IMR-90 (cell line): ENCODE data around the gene MYEOV. TPM values are rescaled to one million over a fixed set of nuclear protein-coding genes. Genes with fewer than 3 reads are reported as not detected.
A peak's percentile ranks its signal among the peaks of the same experiment; 100 is the strongest.

Source experiments
- ATAC-seq: fragments of 200-7000 bp; cut with Tn5 transposase; 2 replicates; pipeline ENCODE4 v1.9.1; 2020; ENCODE audit warnings: low read depth, mild to moderate bottlenecking, moderate library complexity
- BruUV-seq: library from RNA; stranded (reverse); fragments of 400-500 nt; replicated peaks from 2 replicates; lab custom pipeline; 2021; lab: Mats Ljungman, UMichigan
- CTCF ChIA-PET: fragments of 300-600 bp; formaldehyde crosslinking; extraction: SDS; loops from one replicate; lab custom pipeline; 2021; ENCODE audit warnings: antibody characterized with exemption; lab: Yijun Ruan, JAX
- POLR2A ChIA-PET: fragments of 300-600 bp; sonication (Branson Sonifier 250); formaldehyde crosslinking; loops from one replicate; lab custom pipeline; 2022; ENCODE audit warnings: antibody characterized with exemption; ENCODE audit not compliant: unreplicated experiment; lab: Charles Lee
- DNase-seq: peaks from one replicate; pipeline ENCODE4 v3.0.0; 2013
- H2AFZ ChIP-seq: replicated peaks from 2 replicates; pipeline ENCODE3; 2013; ENCODE audit warnings: low read length, mild to moderate bottlenecking; ENCODE audit not compliant: poor library complexity
- H2AK5ac ChIP-seq: 2 replicates; pipeline ENCODE4 v1.6.1; 2013; ENCODE audit warnings: low read depth, low read length, inconsistent platforms
- H2AK9ac ChIP-seq: replicated peaks from 2 replicates; pipeline ENCODE3; 2013; ENCODE audit warnings: mild to moderate bottlenecking, low read depth, low read length, moderate library complexity; ENCODE audit not compliant: poor library complexity
- H2BK120ac ChIP-seq: 2 replicates; pipeline ENCODE4 v1.6.1; 2013; ENCODE audit warnings: low read depth, low read length, inconsistent platforms
- H2BK15ac ChIP-seq: 3 replicates; pipeline ENCODE4 v1.6.1; 2013; ENCODE audit warnings: low read depth, low read length, inconsistent platforms
- H2BK20ac ChIP-seq: 2 replicates; pipeline ENCODE4 v1.6.1; 2013; ENCODE audit warnings: low read depth, mild to moderate bottlenecking, inconsistent platforms, low read length, moderate library complexity
- H2BK5ac ChIP-seq: 2 replicates; pipeline ENCODE4 v1.6.1; 2013; ENCODE audit warnings: mild to moderate bottlenecking, low read depth, low read length, inconsistent platforms; ENCODE audit not compliant: poor library complexity, severe bottlenecking
- H3K14ac ChIP-seq: replicated peaks from 2 replicates; pipeline ENCODE4 v1.6.1; 2013; ENCODE audit warnings: low read depth, low read length, inconsistent platforms
- H3K18ac ChIP-seq: 2 replicates; pipeline ENCODE4 v1.6.1; 2013; ENCODE audit warnings: low read depth, low read length, control low read depth
- H3K23ac ChIP-seq: 2 replicates; pipeline ENCODE4 v1.6.1; 2013; ENCODE audit warnings: low read depth, low read length, inconsistent platforms
- H3K27ac ChIP-seq: 2 replicates; pipeline ENCODE4 v1.5.1; 2013; ENCODE audit warnings: mild to moderate bottlenecking, control low read depth, low read length; ENCODE audit not compliant: insufficient read depth
- H3K27me3 ChIP-seq: 2 replicates; pipeline ENCODE4 v1.6.1; 2013; ENCODE audit warnings: low read length; ENCODE audit not compliant: control insufficient read depth, insufficient read depth
- H3K36me3 ChIP-seq: 2 replicates; pipeline ENCODE4 v1.6.1; 2013; ENCODE audit warnings: low read length, mixed read lengths; ENCODE audit not compliant: control insufficient read depth, insufficient read depth
- H3K4ac ChIP-seq: 2 replicates; pipeline ENCODE4 v1.6.1; 2013; ENCODE audit warnings: low read depth, low read length, inconsistent platforms
- H3K4me1 ChIP-seq: 2 replicates; pipeline ENCODE4 v1.6.1; 2013; ENCODE audit warnings: low read length, mixed read lengths; ENCODE audit not compliant: control insufficient read depth, insufficient read depth
- H3K4me2 ChIP-seq: 2 replicates; pipeline ENCODE4 v1.6.1; 2013; ENCODE audit warnings: low read depth, mild to moderate bottlenecking, control low read depth, low read length, moderate library complexity
- H3K4me3 ChIP-seq: 2 replicates; pipeline ENCODE4 v1.5.1; 2013; ENCODE audit warnings: low read depth, mild to moderate bottlenecking, control low read depth, low read length, moderate library complexity; ENCODE audit not compliant: insufficient read depth
- H3K56ac ChIP-seq: 2 replicates; pipeline ENCODE4 v1.6.1; 2013; ENCODE audit warnings: low read length, inconsistent platforms; ENCODE audit not compliant: insufficient read depth; ENCODE audit errors: extremely low read depth
- H3K79me1 ChIP-seq, 2 experiments: 2 replicates each; pipeline ENCODE4 v1.6.1; 2013; ENCODE audit warnings: low read length in 2 of 2, inconsistent platforms in 1 of 2, low read depth in 1 of 2
- H3K9ac ChIP-seq: 2 replicates; pipeline ENCODE4 v1.6.1; 2013; ENCODE audit warnings: low read depth, low read length, control low read depth
- H3K9me1 ChIP-seq: 2 replicates; pipeline ENCODE4 v1.6.1; 2013; ENCODE audit warnings: low read length, inconsistent platforms; ENCODE audit not compliant: insufficient read depth
- H3K9me3 ChIP-seq: 2 replicates; pipeline ENCODE4 v1.6.1; 2013; ENCODE audit warnings: low read length; ENCODE audit not compliant: control insufficient read depth, insufficient read depth
- H4K20me1 ChIP-seq: 2 replicates; pipeline ENCODE4 v1.6.1; 2013; ENCODE audit warnings: low read length, inconsistent platforms; ENCODE audit not compliant: insufficient read depth
- H4K5ac ChIP-seq: 2 replicates; pipeline ENCODE4 v1.6.1; 2013; ENCODE audit warnings: mild to moderate bottlenecking, low read depth, low read length, control low read depth
- H4K8ac ChIP-seq, 2 experiments: 2 replicates each; pipeline ENCODE4 v1.6.1; 2013; ENCODE audit warnings: low read depth in 2 of 2, low read length in 2 of 2, control low read depth in 1 of 2, inconsistent platforms in 1 of 2
- H4K91ac ChIP-seq: 2 replicates; pipeline ENCODE4 v1.6.1; 2013; ENCODE audit warnings: low read depth, low read length, inconsistent platforms; ENCODE audit not compliant: insufficient read depth
- ELK1 ChIP-seq: fragments of 150-350 bp; IDR thresholded peaks from 2 replicates; pipeline ENCODE4 v1.6.1; 2016; ENCODE audit warnings: low read depth, mild to moderate bottlenecking, low read length, moderate library complexity, borderline replicate concordance
- MXI1 ChIP-seq: IDR thresholded peaks from 2 replicates; pipeline ENCODE4 v1.6.1; 2012; ENCODE audit warnings: low read depth, mild to moderate bottlenecking, low read length, moderate library complexity, borderline replicate concordance
- NFE2L2 ChIP-seq: fragments of 150-350 bp; IDR thresholded peaks from 2 replicates; pipeline ENCODE4 v1.6.1; 2016; ENCODE audit warnings: low read depth, mild to moderate bottlenecking, low read length
- RAD21 ChIP-seq: IDR thresholded peaks from 2 replicates; pipeline ENCODE4 v1.6.1; 2012; ENCODE audit warnings: low read length, improper control_type of control experiment
- USF2 ChIP-seq: fragments of 150-350 bp; IDR thresholded peaks from 2 replicates; pipeline ENCODE4 v1.6.1; 2017; ENCODE audit warnings: mild to moderate bottlenecking, antibody characterized with exemption, low read length, low read depth
- WGBS, 2 experiments: methylation state at CpG; one replicate each; pipeline versions ENCODE4 v1.1.5 to v1.1.7; 2013; ENCODE audit warnings: missing lambda C conversion rate in 2 of 2; ENCODE audit not compliant: insufficient read length in 1 of 2; ENCODE audit errors: extremely low coverage in 2 of 2; 5-methylcytosine and 5-hydroxymethylcytosine counted together
- dilution Hi-C: fragments of 300-500 bp; cut with HindIII; formaldehyde crosslinking; loops from one replicate; pipeline ENCODE4 v1.14.3; 2018; ENCODE audit warnings: low sequenced_read_pairs; ENCODE audit not compliant: unreplicated experiment
- in situ Hi-C: fragments of 300-500 bp; cut with MboI; formaldehyde crosslinking; loops from 3 replicates; pipeline ENCODE4 v1.14.3; 2019; ENCODE audit warnings: low sequenced_read_pairs, inconsistent platforms, mixed read lengths
- intact Hi-C: fragments of 100-400 bp; cut with micrococcal nuclease; formaldehyde crosslinking; loops from 2 replicates; pipeline ENCODE4 v1.10.0; 2022
- polyA plus RNA-seq, 3 experiments: library from polyadenylated mRNA; depleted of rRNA; stranded (reverse); fragments of >200 nt; gene quantifications; 2 replicates each; pipeline ENCODE4 v1.2.3, GENCODE V29; 2012; ENCODE audit warnings: low replicate concordance in 1 of 3
- total RNA-seq: library from RNA; depleted of rRNA; stranded (reverse); fragments of >200 nt; gene quantifications from 2 replicates; pipeline ENCODE4 v1.2.3, GENCODE V29; 2012

Gene MYEOV
- total and polyA plus RNA-seq, 2 of the 4 experiments (the other 2 are of a cell fraction), result 5.8 to 6.8 TPM

- Histone ChIP-seq H4K8ac (peak overlapping the region; percentile 86 to 99), H3K36me3 (no peaks in the 10 kb centered on the region), H2BK20ac (peak overlapping the region; percentile 98), H3K4me1 (peaks cover 24% of the 10 kb centered on the region), H4K20me1 (no peaks in the 10 kb centered on the region), H3K27me3 (no peaks in the 10 kb centered on the region), H4K5ac (peak overlapping the region; percentile 58; the same call in 1 of the 2 replicates), H3K23ac (peak overlapping the region; percentile 69), H2AK9ac (peak overlapping the region; percentile 90), H3K4ac (peak overlapping the region; percentile 100), H3K14ac (peak overlapping the region; percentile 99), H3K4me2 (no peak overlapping the region), H3K79me1 (peaks cover 32 to 87% of the 10 kb centered on the region in 2 experiments), H3K56ac (peak overlapping the region; percentile 32; the same call in 1 of the 2 replicates), H2BK120ac (peak overlapping the region; percentile 100), H3K4me3 (no peak overlapping the region), H3K9ac (no peak overlapping the region), H3K18ac (peak overlapping the region; percentile 44), H2BK15ac (peak overlapping the region; percentile 95; the same call in 2 of the 3 replicates), H2AK5ac (peak overlapping the region; percentile 98), H2BK5ac (peak overlapping the region; percentile 100), H3K9me1 (peaks cover 45% of the 10 kb centered on the region), H3K9me3 (no peaks in the 10 kb centered on the region), H2AFZ (no peak overlapping the region), H4K91ac (peak overlapping the region; percentile 97), H3K27ac (peak overlapping the region; percentile 71; the same call in 1 of the 2 replicates)
- DNase-seq (no peak), ATAC-seq (no peak)
- BruUV-seq, result no TSS peak
- 80% methylated on average over 1 of the region's 7 CpGs; no CpG with 5 or more reads in 1 of the 2 experiments for WGBS, 2 experiments
- POLR2A ChIA-PET, result no interaction called here
- in situ Hi-C loops (no loop called here), intact Hi-C loops (no loop called here), dilution Hi-C loops (no loop called here)
- TF ChIP-seq RAD21 (no peak), MXI1 (no peak), ELK1 (no peak), USF2 (no peak), NFE2L2 (no peak)
- CTCF ChIA-PET, result no interaction called here
These were observed 26.4 kb downstream of the MYEOV start for GRCh38 chr11:69320326-69320725.
